Measurements from ENCODE around the gene STAM.
"Not testable (repeated sequence)": the region's sequence is repeated elsewhere in the genome, so short reads cannot be mapped to it uniquely, and the experiment has no call there.

The STAM gene

DNA sequence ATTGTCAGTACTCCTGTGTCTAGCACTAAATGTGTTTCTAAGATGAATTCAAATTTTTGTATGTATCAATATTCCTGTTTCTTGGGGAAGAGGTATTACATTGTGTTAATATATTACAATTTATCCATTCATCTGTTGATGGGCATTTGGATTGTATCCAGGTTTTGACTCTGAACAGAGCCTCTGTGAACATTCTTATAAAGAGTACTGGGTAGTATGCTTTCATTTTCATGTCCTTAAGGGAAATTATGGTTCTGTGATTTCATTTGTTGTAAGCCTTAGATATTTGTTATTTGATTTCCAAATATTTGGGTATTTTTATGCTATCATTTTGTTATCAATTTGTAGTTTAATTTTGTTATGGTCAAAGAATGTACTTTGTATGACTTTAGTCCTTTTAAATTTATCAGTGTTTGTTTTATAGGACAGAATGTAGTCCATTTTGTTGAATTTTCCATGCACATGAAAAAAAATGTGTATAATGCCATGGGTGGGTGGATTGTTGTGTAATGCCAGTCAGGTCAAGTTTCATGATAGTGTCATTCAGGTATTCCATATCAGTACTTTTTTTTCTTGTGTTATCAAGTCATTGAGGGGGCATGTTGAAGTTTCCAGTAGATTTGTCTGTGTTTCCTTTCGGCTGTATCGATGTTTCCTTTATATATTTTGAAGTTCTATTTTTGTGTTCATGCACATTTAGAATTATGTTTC, 38.4 kb downstream of the STAM start:
- peak; percentile 17 for DNase-seq

DNA sequence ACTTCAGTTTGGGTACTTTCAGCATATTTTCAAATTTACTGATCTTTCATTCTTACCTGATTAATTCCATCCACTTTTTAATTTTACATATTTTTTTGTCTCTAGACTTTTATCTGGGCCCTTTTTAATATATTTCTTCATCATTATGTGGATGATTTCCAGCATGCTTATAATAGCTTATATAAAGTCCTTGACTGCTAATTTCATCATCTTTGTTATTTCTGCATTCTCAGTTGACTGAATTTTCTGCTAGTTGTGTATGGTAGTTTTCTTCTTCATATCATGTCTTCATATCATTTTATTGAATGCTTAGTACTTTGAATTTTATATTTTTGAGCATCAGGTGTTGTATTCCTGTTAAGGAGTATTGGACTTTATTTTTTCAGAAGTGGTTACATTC, 39.6 kb downstream of the STAM start:
- no peak for DNase-seq

DNA sequence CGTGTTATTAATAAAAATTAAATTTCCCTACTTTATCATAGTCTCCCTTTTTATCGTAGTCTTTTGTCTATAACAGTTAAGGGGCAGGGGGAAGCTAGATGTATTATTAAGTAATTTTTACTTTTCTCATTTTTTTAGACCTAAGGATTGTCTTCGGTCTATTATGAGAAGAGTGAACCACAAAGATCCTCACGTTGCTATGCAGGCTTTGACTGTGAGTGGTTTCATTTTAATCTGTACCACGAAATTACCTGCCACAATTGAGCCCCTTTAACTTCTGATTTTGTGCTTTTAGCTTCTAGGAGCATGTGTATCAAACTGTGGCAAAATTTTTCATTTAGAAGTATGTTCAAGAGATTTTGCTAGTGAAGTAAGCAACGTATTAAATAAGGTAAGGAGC, 40.6 kb downstream of the STAM start:
- DNase-seq: no peak

DNA sequence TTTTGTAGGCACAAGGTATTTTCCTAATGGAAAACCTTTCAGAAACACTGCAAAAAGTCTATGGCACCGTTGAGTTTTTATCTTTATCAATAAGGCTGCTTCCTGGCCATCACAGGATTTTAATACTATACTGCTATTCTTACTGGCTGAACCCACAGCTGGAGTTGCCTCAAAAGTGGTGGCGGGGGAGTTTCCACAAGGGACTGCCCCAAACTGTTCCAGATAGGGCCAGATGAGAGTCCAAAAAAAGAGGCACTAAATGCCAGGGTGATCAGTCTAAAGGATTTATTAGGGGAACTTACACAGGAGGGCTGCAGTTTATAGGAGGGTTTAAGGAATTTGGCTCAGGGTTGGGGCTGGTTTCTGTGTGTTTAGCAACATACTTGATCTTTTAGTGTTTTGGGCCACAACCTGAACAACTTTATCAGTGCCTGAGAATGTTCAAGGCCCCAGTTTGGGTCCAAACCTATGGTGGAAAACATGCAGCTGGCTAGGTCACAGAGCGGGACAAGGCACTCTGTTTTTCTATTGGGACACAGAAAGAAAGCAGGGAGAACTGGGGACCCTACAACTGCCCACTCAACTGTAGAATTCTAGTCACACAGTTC, 41.4 kb downstream of the STAM start:
- no peak for DNase-seq

DNA sequence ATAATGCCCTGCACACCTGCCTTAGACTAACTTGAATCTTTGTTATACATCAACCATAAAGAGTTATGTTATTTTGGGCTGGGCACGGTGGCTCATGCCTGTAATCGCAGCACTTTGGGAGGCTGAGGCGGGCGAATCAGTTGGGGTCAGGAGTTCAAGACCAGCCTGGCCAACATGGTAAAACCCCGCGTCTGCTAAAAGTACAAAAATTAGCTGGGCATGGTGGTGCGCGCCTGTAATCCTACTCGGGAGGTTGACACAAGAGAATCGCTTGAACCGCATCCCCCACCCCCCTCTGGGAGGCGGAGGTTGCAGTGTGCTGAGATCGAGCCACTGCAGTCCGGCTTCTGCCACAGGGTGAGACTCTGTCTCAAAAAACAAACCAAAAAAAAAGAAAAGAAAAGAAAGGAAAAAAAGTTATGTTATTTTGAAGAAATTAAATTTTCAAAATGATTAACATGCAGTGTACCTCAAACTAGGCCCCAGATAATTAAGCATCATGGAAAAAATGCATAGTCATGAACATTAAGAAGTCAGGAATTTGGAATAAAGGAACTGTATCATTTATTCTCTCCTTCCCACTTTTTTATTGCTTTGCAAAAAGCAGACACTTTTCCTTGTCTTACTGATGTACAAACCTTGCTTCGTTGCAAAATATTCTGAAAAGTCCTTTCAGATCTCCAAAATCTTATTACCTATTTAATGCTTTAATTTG, 43.3 kb downstream of the STAM start:
- no peak for DNase-seq

DNA sequence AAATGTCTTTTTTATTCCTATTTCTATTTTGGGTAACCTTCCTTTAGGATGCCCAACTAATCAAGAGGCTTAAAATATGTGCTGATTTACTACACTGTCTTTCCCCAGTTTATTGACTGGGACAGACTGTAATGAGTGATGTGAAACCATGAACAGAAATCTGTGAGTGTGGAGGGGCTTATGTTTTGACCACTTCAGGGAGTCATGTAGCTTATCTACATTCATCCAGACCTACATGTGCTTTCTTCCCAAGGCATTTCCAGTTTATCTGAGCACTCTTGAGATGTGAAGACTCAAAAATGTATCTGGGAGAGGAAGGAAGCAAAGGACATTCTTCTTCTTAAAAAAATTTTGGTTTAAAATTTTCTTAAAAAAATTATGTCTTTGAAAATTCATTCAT, 45.2 kb downstream of the STAM start:
- no peak for DNase-seq

DNA sequence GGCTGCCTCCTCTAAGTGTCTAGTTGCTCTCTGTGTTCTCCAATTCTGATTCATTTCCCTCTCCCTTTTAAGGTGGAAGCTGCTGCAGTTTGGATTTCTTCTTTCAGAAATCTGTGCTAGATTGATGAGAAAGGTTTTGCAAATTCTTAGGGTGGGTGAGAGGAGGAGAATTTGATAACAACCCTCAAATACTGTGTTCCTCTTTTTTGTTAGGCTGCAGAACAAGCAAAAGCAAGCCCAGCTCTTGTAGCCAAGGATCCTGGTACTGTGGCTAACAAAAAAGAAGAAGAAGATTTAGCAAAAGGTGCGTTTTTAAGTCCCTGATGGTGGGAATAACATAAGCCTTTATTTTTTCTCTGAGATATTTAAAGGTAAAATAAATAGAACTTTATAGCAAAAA, 49.1 kb downstream of the STAM start:
- DNase-seq: no peak

DNA sequence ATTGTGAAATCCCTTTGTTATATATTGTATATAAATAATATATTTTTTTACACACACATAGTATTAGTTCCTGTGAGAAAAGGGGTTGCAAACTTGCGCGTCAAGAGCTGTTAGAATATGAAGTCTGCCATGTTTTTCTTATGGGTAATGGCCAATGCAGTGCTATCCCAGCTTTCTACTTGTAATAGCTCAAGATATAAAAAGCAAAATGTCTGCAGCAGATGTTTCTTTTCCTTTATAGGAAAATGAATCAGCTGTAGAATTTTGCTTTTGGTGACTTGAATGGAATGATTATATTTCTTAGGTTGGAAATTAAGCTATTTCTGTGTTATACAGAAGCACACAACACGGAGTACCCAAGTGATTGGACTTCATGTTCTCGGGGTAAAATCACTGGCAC, 54.7 kb downstream of the STAM start:
- no peak for DNase-seq

DNA sequence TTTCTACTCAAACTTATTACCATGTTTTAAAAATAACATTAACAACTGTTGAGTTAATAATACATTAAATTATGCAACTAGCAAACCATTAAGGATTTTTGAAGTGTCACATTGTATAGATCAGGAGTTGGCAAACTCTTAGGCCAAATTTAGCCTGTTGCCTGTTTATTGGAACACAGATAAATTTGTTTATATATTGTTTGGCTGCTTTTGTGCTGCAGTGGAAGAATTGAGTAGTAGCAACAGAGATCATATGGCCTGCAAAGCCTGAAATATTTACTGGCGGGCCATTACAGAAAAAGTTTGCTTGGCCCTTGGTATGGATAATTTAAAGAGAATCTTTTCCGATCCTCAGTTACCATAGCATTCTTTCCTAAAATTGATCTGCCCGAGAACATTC, 57.4 kb downstream of the STAM start:
- DNase-seq: no peak

DNA sequence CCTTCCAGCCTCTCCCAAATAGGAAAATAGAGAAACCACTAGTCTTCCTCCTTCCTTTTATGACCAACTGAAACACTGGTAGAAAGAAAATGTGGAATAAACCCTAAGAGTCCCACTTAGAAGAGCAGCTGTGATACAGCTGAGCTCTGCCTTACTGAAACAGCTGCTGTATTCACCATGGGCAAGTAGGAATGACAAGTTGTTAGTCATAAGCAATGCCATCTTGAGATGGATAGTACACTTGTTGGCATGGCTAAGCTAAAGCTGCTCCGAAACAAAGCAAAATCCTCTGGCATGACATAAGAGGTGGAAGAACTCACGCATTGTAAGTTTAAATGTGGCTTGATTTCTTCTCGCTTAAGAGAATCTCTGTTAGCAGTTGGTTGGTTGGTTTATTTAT, 59.8 kb downstream of the STAM start:
- DNase-seq: no peak

DNA sequence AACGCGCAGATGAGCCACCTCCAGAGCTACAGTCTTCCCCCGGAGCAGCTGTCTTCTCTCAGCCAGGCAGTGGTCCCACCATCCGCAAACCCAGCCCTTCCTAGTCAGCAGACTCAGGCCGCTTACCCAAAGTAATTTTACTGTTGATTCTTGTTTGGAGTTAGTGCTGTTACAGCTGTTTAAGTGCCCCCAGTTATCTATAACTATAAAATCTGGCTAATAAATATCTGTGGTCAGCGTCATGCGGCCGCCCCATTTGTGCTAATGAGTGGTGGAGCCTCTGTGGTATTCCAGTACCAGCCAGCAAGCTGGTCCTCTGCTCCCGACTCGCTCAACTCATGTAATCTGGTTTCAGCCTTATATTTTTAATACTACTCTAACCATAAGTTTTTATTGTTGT, 64.9 kb downstream of the STAM start:
- no peak for DNase-seq

DNA sequence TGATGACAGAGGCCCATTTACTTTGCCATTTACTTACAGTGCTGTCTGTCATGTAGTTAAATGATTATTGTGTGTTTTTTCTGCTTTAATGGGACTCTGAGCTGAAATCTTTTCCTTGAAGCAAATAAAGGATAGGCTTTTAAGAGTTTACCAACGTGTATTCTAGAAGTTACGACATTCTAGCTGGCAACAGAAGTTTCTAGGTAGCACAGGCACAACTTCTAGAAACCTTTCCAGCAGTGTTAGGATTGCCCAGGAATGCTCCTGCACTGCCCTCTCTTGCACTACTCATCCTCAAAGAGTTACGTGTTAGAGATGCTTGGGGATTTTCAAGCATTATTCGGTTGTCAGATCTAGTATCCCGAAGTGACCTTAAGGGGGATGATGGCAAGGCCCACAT, 65.5 kb downstream of the STAM start:
- DNase-seq: no peak

DNA sequence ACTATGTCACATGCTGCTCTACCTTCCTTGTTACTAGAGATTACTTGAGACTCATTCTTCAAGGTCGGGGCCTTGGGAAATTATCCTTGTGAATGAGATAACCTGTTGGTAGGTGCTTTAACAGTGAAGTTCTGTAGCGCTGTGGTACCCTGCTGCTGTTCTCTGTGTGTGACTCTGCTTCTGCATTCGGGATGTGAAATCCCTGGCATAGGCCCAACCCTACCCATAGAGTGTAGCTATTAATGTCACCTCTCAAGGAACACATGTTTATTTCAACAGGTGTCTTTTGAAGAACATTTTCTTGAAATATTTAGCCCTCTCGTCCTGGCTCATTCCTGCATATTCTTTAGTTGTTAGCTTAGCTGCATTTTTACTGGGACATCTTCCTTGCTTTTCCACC, 66.2 kb downstream of the STAM start:
- no peak for DNase-seq

DNA sequence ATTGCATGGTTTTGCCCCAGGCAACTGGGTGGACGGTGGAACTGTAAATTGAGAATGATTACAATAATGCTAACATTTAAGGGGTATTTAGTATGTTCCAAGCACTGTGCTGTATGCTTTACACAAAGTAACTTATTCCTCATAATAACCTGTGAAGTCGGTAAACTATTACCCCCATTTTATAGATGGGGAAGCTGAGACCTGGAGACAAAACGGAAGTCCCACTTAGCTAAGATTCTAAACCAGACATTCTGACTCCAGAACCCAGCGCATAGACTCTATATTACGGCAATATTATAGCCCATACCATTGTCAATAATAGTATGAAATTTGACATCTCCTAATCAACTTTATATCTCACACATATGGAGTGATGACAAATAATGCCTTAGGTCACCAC, 68.1 kb downstream of the STAM start:
- DNase-seq: no peak

DNA sequence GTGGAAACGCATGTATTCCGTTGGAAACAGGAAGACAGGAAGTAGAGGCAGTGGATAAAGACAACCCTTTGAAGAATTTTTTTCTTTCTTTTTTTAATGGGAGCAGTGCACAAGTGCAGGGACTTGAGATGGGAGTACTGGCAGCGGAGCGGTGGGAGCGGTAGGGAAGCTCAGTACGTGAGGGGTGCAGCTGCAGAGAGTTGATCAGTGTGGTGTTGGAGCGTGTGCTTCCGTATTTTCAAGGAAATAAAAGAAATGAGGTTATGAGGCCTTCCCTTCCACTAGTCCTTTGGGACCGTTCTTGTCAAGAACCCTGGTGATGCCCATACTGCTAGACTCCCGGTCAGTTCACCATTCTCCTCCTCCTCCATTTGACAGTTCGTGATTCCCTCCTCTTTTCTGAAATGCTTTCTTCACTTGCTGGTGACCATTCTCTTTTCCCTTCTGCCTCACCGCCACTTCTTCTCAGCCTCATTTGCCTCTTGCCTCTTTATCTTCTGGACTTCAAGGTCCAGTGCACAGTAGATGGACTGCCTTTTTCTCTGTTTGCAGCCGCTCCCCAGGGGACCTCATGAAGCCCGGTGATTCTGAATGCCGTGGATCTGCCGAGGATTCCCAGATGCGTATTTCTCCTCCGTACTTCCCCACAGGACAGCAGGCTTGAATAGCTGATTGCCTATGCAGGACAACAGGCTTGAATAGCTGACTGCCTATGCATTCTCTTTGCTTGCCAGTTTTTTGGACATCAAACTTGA, 68.9 kb downstream of the STAM start:
- no peak for DNase-seq

DNA sequence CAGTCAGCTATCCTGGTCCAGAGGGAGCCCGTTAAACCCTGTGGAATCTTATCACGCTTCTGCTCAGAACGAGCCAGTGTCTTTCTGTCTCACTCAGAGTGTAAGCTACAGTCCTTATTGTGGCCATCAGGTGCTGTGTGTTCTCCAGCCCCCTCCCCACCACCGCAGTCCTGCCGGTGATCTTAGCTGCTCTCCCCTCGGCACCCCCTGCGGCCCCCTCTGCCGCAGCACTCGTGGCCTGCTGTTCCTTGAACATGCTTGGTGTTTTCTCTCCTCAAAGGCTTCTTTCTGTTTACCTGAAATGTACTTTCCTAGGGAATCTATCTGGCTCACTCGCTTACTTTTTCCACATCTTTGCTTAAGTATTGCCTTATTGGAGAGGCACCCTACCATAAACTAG, 69.8 kb downstream of the STAM start:
- no peak for DNase-seq

DNA sequence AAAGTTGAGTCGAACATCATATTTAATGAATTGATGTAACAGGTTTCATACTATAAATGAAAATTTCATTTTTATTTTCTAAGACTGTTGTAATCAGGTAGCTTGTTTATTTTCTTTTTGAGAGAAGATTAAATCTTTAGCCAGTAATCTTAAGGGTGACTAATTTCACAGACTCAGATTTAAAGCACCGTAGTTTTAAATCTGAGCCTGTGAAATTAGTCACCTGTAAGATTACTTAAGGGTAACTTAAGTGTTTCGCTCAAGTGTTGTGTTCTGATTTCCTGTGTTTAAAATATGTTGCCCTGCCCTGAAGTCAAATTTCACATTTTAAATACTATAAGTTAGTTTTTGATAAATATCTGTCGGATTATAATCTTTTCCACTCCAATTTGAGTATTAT, 72.2 kb downstream of the STAM start:
- no peak for DNase-seq

DNA sequence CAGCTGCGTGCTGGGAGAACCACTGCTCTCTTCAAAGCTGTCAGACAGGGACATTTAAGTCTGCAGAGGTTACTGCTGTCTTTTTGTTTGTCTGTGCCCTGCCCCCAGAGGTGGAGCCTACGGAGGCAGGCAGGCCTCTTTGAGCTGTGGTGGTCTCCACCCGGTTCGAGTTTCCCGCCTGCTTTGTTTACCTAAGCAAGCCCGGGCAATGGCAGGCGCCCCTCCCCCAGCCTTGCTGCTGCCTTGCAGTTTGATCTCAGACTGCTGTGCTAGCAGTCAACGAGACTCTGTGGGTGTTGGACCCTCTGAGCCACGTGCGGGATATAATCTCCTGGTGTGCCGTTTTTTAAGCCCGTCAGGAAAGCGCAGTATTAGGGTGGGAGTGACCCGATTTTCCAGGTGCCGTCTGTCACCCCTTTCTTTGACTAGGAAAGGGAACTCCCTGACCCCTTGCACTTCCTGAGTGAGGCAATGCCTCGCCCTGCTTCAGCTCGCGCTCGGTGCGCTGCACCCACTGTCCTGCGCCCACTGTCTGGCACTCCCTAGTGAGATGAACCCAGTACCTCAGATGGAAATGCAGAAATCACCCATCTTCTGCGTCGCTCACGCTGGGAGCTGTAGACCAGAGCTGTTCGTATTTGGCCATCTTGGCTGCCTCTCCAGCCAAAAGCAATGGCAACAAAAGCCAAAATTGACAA, 78.5 kb downstream of the STAM start:
- DNase-seq: not testable (repeated sequence)

DNA sequence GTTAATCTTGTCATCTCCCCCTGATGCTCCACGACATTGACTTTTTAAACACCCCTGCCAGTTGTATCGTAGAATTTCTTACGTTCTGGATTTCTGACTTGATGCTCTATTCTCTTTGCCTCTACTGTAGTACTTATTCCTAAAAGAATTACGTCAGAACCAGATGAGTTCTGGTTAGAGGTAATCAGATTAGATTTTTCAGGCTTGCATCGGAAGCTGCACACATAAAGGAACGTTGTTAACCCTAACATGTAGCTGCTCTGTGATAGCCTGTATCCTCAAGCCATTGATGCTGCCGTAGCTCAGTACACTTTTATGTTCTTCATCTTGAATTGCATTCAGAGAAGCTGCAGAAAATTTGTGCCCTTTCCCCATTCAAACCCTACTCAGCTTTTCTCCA, 81.8 kb downstream of the STAM start:
- DNase-seq: no peak

DNA sequence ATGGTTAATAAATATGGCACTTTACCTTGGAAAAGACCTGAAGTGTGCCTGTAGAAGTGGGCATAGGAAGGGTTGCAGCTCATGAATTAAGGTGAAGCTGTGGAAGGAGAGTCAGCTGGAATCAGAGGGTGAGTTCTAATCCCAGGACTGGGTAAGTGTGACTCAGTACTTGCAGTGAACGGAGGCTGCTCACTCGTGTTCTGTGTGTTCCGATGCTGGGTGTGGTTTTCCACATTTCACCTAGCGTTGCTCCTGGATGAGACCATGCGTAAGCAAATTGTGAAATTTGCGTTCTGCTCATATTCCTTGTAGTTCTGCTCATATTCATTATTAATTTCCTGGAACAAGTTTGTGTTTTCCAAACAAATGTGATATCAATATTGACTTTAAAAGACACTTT, 85.7 kb downstream of the STAM start:
- DNase-seq: no peak

DNA sequence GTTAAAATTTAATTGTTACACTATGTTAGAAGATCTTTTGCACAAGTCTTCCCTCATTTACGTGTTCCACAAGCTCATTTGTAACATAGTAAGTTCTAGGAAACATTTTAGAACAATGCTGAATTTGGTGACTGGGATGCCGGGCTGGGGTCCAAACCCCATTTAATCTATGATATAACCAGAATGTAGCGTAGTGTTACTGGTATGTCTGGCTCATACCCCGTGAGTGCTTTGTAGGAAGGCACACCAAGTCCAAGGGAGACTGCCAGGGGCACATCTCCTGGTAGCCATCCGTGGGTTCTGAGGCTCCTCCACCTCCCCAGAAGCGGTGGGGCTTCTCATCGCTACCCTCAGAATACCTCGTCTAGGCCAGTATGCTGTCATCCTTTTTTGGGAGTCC, 86.7 kb downstream of the STAM start:
- DNase-seq: no peak

DNA sequence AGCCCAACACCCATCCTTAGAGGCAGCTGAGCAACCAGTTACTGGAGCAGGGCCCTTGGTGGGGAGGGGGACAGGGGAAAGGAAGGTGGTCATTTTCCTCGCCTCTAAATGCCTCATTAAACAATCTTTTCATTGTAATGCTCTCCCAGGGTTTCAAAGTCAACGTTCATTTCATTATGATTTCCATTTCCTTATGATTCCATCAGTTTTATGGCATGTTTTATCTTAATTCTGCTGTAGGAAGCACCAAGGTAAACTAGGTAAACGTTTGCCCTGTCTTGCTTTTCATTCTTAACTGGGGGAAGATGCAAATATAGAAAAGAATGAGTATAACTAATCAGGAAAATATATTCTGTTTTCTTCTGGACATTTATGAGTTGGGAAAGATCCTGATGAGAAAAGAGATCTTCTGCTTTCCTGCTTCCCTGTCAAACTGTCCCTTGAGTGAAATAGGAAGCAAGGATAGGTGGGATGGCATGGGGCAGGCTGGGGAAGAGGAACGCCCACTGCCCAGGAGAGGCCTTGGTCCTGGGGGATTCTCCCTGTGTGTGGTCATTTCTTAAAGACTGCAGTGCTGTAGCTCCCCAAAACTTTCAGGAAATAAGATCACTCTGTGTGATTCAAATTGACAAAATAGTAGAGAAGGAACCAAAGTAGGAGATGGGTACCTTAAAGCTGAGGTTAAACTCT, 87.5 kb downstream of the STAM start:
- DNase-seq: no peak

DNA sequence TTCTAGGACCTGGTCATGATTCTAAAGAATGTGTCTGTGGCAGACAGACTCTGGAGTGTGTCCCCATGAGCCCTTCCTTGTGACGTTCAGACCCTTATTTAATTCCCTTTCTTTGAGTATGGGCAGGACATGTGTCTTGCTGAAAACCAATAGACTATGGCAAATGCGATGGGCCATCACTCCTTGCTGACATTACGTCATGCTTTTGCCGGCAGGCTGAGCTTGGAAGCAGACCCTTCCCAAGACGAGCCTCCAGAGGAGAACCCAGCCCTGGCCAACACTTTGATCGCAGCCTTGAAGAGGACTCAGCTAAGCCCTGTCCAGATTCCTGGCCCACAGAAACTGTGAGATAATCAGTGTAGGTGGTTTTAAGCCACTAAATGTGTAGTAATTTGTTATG, 89.7 kb downstream of the STAM start:
- no peak for DNase-seq

All from NCI-H2171 treated with DMSO at 0.1 percent for 48 hours (cell line).